H1 (cell line): Measurements from ENCODE around the gene ANKRD11. TPM values are rescaled to one million over a fixed set of nuclear protein-coding genes. Genes with fewer than 3 reads are reported as not detected.
"Not testable (repeated sequence)": the region's sequence is repeated elsewhere in the genome, so short reads cannot be mapped to it uniquely, and the experiment has no call there.

ENCODE experiments used
- CTCF ChIA-PET: fragments of 300-600 bp; sonication (Branson Sonifier 250); formaldehyde crosslinking; loops from one replicate; lab custom pipeline; 2021; ENCODE audit not compliant: partially characterized antibody; lab: Charles Lee
- POLR2A ChIA-PET: fragments of 300-600 bp; sonication (Branson Sonifier 250); formaldehyde crosslinking; loops from one replicate; lab custom pipeline; 2021; ENCODE audit warnings: inconsistent platforms; ENCODE audit not compliant: partially characterized antibody; lab: Charles Lee
- DNase-seq, 2 experiments: peaks; one replicate each; pipeline versions ENCODE4 v3.0.0 to v3.0.0-alpha.2; 2010 to 2022; ENCODE audit warnings: low spot score in 2 of 2, low read depth in 1 of 2, mixed read lengths in 1 of 2
- FAIRE-seq: peaks from 2 replicates; lab custom pipeline; 2011; peaks lifted over from hg19 to GRCh38; lab: Jason Lieb, UNC
- H2AFZ ChIP-seq: 2 replicates; pipeline ENCODE4 v1.8.1; 2012; ENCODE audit warnings: low read length, inconsistent platforms
- H2AK5ac ChIP-seq: 2 replicates; pipeline ENCODE4 v1.6.1; 2013; ENCODE audit warnings: low read depth, low read length
- H2BK120ac ChIP-seq: replicated peaks from 2 replicates; pipeline ENCODE3; 2013; ENCODE audit warnings: low read depth, low read length, inconsistent platforms
- H2BK12ac ChIP-seq: 2 replicates; pipeline ENCODE4 v1.6.1; 2013; ENCODE audit warnings: low read depth, low read length
- H2BK15ac ChIP-seq: 2 replicates; pipeline ENCODE4 v1.6.1; 2013; ENCODE audit warnings: low read length
- H2BK20ac ChIP-seq: 2 replicates; pipeline ENCODE4 v1.6.1; 2013; ENCODE audit warnings: low read length
- H2BK5ac ChIP-seq: 2 replicates; pipeline ENCODE4 v1.6.1; 2013; ENCODE audit warnings: low read depth, low read length
- H3K14ac ChIP-seq: 2 replicates; pipeline ENCODE4 v1.6.1; 2013; ENCODE audit warnings: inconsistent platforms; ENCODE audit not compliant: insufficient read length
- H3K18ac ChIP-seq: 2 replicates; pipeline ENCODE4 v1.6.1; 2013; ENCODE audit warnings: low read length; ENCODE audit errors: extremely low read depth
- H3K23ac ChIP-seq: 2 replicates; pipeline ENCODE4 v1.6.1; 2013; ENCODE audit warnings: inconsistent platforms; ENCODE audit not compliant: insufficient read length
- H3K23me2 ChIP-seq: 2 replicates; pipeline ENCODE4 v1.6.1; 2013; ENCODE audit warnings: low read depth, low read length
- H3K27ac ChIP-seq: 2 replicates; pipeline ENCODE4 v1.6.1; 2011; ENCODE audit warnings: low read depth, low read length, inconsistent platforms
- H3K27me3 ChIP-seq, 4 experiments: replicated peaks in 1 of 4; 1 replicate in 1 of 4; 2 replicates in 3 of 4; pipeline versions ENCODE4 v1.6.1 to v1.8.1; 2011 to 2013; ENCODE audit warnings: low read length in 3 of 4, mild to moderate bottlenecking in 3 of 4, inconsistent platforms in 2 of 4, mixed read lengths in 2 of 4, moderate library complexity in 1 of 4; ENCODE audit not compliant: control insufficient read depth in 3 of 4, insufficient read depth in 3 of 4; ENCODE audit errors: extremely low read depth in 1 of 4
- H3K36me3 ChIP-seq, 4 experiments: 2 replicates each; pipeline versions ENCODE4 v1.6.1 to v1.8.1; 2011 to 2013; ENCODE audit warnings: mild to moderate bottlenecking in 4 of 4, low read length in 3 of 4, moderate library complexity in 2 of 4, control low read depth in 1 of 4, inconsistent platforms in 1 of 4; ENCODE audit not compliant: insufficient read depth in 4 of 4, control insufficient read depth in 2 of 4
- H3K4ac ChIP-seq: replicated peaks from 2 replicates; pipeline ENCODE3; 2013; ENCODE audit warnings: low read length, low read depth, mixed read lengths, inconsistent platforms; ENCODE audit not compliant: insufficient read length
- H3K4me1 ChIP-seq, 4 experiments: replicated peaks in 1 of 4; 1 replicate in 1 of 4; 2 replicates in 3 of 4; pipeline versions ENCODE4 v1.6.1 to v1.8.1; 2011 to 2013; ENCODE audit warnings: low read length in 3 of 4, inconsistent platforms in 2 of 4, mixed read lengths in 1 of 4; ENCODE audit not compliant: insufficient read depth in 4 of 4, control insufficient read depth in 3 of 4
- H3K4me2 ChIP-seq, 2 experiments: 2 replicates each; pipeline versions ENCODE4 v1.6.1 to v1.8.1; 2011 to 2013; ENCODE audit warnings: low read depth in 2 of 2, low read length in 2 of 2, control low read depth in 1 of 2, inconsistent platforms in 1 of 2, mild to moderate bottlenecking in 1 of 2; ENCODE audit not compliant: insufficient read depth in 1 of 2
- H3K4me3 ChIP-seq, 4 experiments: fragments of 200-600, 300-600 bp in 1 of 4; sonication (generic), shearing (Covaris generic), sonication (Bioruptor Twin) in 1 of 4; 2 replicates each; pipeline versions ENCODE4 v1.5.1 to v1.8.1; 2011 to 2016; ENCODE audit warnings: low read length in 4 of 4, low read depth in 3 of 4, control low read depth in 2 of 4, inconsistent platforms in 2 of 4, mild to moderate bottlenecking in 2 of 4, mixed read lengths in 1 of 4, moderate library complexity in 1 of 4; ENCODE audit not compliant: insufficient read depth in 2 of 4; ENCODE audit errors: extremely low read depth in 1 of 4
- H3K56ac ChIP-seq: replicated peaks from 2 replicates; pipeline ENCODE3; 2013; ENCODE audit warnings: low read depth, mild to moderate bottlenecking, mixed read lengths, low read length, inconsistent platforms; ENCODE audit not compliant: insufficient read length
- H3K79me1 ChIP-seq: 2 replicates; pipeline ENCODE4 v1.6.1; 2013; ENCODE audit warnings: low read depth, low read length, control low read depth
- H3K79me2 ChIP-seq, 2 experiments: 2 replicates each; pipeline versions ENCODE4 v1.6.1 to v1.8.1; 2012 to 2013; ENCODE audit warnings: low read length in 2 of 2, mild to moderate bottlenecking in 2 of 2, inconsistent platforms in 1 of 2; ENCODE audit not compliant: insufficient read depth in 2 of 2, control insufficient read depth in 1 of 2
- H3K9ac ChIP-seq, 4 experiments: replicated peaks in 1 of 4; 1 replicate in 1 of 4; 2 replicates in 3 of 4; pipeline versions ENCODE4 v1.6.1 to v1.8.1; 2011 to 2013; ENCODE audit warnings: low read depth in 3 of 4, low read length in 3 of 4, control low read depth in 2 of 4, mild to moderate bottlenecking in 2 of 4, moderate library complexity in 2 of 4, inconsistent platforms in 1 of 4; ENCODE audit errors: extremely low read depth in 1 of 4
- H3K9me3 ChIP-seq, 2 experiments: 2 replicates each; pipeline versions ENCODE4 v1.6.1 to v1.8.1; 2012 to 2013; ENCODE audit warnings: mild to moderate bottlenecking in 2 of 2, moderate library complexity in 2 of 2, control low read depth in 1 of 2, inconsistent platforms in 1 of 2, low read depth in 1 of 2, low read length in 1 of 2, mixed read lengths in 1 of 2; ENCODE audit not compliant: insufficient read depth in 2 of 2
- H4K20me1 ChIP-seq, 2 experiments: replicated peaks in 1 of 2; 2 replicates each; pipeline versions ENCODE3 to v1.8.1; 2011 to 2013; ENCODE audit warnings: inconsistent platforms in 2 of 2, low read length in 2 of 2, mild to moderate bottlenecking in 1 of 2; ENCODE audit not compliant: insufficient read depth in 2 of 2, control insufficient read depth in 1 of 2
- H4K5ac ChIP-seq: 2 replicates; pipeline ENCODE4 v1.6.1; 2013; ENCODE audit warnings: low read length, low read depth, mixed read lengths, inconsistent platforms; ENCODE audit not compliant: insufficient read length
- H4K8ac ChIP-seq: 2 replicates; pipeline ENCODE4 v1.8.0; 2013; ENCODE audit warnings: mild to moderate bottlenecking, moderate library complexity, low read length, inconsistent platforms; ENCODE audit not compliant: insufficient read depth; ENCODE audit errors: extremely low read depth
- H4K91ac ChIP-seq: replicated peaks from 2 replicates; pipeline ENCODE3; 2013; ENCODE audit warnings: low read length, mixed read lengths, inconsistent platforms; ENCODE audit not compliant: insufficient read length
- WGBS, 2 experiments: shearing (Covaris generic) in 1 of 2; methylation state at CpG; one replicate each; pipeline versions ENCODE4 v1.1.6 to v1.1.7; 2013 to 2015; ENCODE audit warnings: low lambda C conversion rate in 2 of 2, mixed read lengths in 2 of 2, inconsistent platforms in 1 of 2, low coverage in 1 of 2, missing lambda C conversion rate in 1 of 2; ENCODE audit not compliant: insufficient replicate concordance in 2 of 2, insufficient coverage in 1 of 2, insufficient read length in 1 of 2; ENCODE audit errors: extremely low coverage in 1 of 2, missing lambda C conversion rate in 1 of 2; 5-methylcytosine and 5-hydroxymethylcytosine counted together
- polyA plus RNA-seq, 7 experiments: library from polyadenylated mRNA; depleted of rRNA in 3 of 7; stranded (reverse) in 5 of 7; unstranded in 2 of 7; fragments of >200 nt in 5 of 7; fragments of 200-250 nt in 2 of 7; gene quantifications; 1 replicate in 5 of 7; 2 replicates in 1 of 7; 4 replicates in 1 of 7; pipeline versions ENCODE4 v1.2.1 to v1.2.3, GENCODE V29; 2011 to 2013; ENCODE audit warnings: missing spikeins in 2 of 7, mixed read lengths in 2 of 7
- total RNA-seq: library from RNA; stranded (reverse); fragmentation: NEBNext Ultra II Directional; extraction: Animal tissue kit (Norgen Biotek cat#: 25700); gene quantifications from 2 replicates; pipeline ENCODE4 v1.2.1, GENCODE V29; 2021

Gene ANKRD11
- total and polyA plus RNA-seq, 2 of the 8 experiments (the other 6 are each of a cell fraction or from before 2014, with no cell fraction given): 46.5 to 142 TPM

DNA sequence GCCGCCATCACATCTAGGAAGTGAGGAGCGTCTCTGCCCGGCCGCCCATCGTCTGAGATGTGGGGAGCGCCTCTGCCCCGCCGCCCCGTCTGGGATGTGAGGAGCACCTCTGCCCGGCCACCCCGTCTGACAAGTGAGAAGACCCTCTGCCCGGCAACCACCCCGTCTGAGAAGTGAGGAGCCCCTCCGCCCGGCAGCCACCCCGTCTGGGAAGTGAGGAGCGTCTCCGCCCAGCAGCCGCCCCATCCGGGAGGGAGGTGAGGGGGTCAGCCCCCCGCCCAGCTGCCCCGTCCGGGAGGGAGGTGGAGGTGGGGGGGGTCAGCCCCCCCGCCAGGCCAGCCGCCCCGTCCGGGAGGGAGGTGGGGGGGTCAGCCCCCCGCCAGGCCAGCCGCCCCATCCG is 27.7 kb downstream of the ANKRD11 start:
- H2BK15ac ChIP-seq, H3K14ac ChIP-seq, H2AFZ ChIP-seq, H3K56ac ChIP-seq, H3K27me3 ChIP-seq, H4K5ac ChIP-seq, H2BK12ac ChIP-seq, H3K23ac ChIP-seq, H2AK5ac ChIP-seq, H3K27ac ChIP-seq, H4K91ac ChIP-seq, H2BK120ac ChIP-seq, H4K8ac ChIP-seq, DNase-seq, H3K4ac ChIP-seq, H3K9me3 ChIP-seq, CTCF ChIA-PET, H2BK20ac ChIP-seq, H3K18ac ChIP-seq, FAIRE-seq, H2BK5ac ChIP-seq, H3K4me2 ChIP-seq, H3K23me2 ChIP-seq, H3K36me3 ChIP-seq, H3K79me1 ChIP-seq, H3K9ac ChIP-seq, H3K4me3 ChIP-seq: not testable (repeated sequence)
- Histone ChIP-seq H4K20me1 (peaks cover 22 to 28% of the 10 kb centered on the region in 2 experiments), H3K4me1 (peaks cover 4 to 13% (median 6%) of the 10 kb centered on the region in 4 experiments; a peak in 5 of 7 replicates), H3K79me2 (peaks cover 44 to 83% of the 10 kb centered on the region in 2 experiments)
- POLR2A ChIA-PET: interaction anchor here (0.7 kb wide), 1 partner anchor 45 kb away, joined by 3 read pairs; no protein-coding TSS in a partner anchor
- no CpG with 5 or more reads among the region's 30 CpGs for WGBS, 2 experiments

GRCh38 chr16:89461890-89462289 is 28.5 kb downstream of the ANKRD11 start:
- Histone ChIP-seq H3K79me2 (peaks cover 41 to 83% of the 10 kb centered on the region in 2 experiments), H4K20me1 (peaks cover 20 to 23% of the 10 kb centered on the region in 2 experiments), H3K4me1 (peaks cover 4 to 13% (median 5%) of the 10 kb centered on the region in 4 experiments; a peak in 5 of 7 replicates)
- H3K4me3 ChIP-seq, H2AK5ac ChIP-seq, H3K36me3 ChIP-seq, H2BK20ac ChIP-seq, H2BK5ac ChIP-seq, H3K79me1 ChIP-seq, H4K8ac ChIP-seq, H3K23ac ChIP-seq, H3K14ac ChIP-seq, H3K56ac ChIP-seq, H3K9ac ChIP-seq, H4K5ac ChIP-seq, H2BK15ac ChIP-seq, H2BK12ac ChIP-seq, H4K91ac ChIP-seq, H3K23me2 ChIP-seq, H3K9me3 ChIP-seq, H3K4me2 ChIP-seq, FAIRE-seq, H2AFZ ChIP-seq, DNase-seq, H2BK120ac ChIP-seq, H3K18ac ChIP-seq, H3K27me3 ChIP-seq, H3K27ac ChIP-seq, H3K4ac ChIP-seq: not testable (repeated sequence)
- CTCF ChIA-PET: interaction anchor here (0.6 to 0.7 kb wide), 3 partner anchors 36 to 191 kb away, joined by 3 read pairs; no protein-coding TSS in a partner anchor
- 100% methylated on average over 4 of the region's 15 CpGs; no CpG with 5 or more reads in 1 of the 2 experiments for WGBS, 2 experiments
- POLR2A ChIA-PET: interaction anchor here (0.7 to 1.3 kb wide), 2 partner anchors 13 to 27 kb away, joined by 3 to 4 read pairs; no protein-coding TSS in a partner anchor
